ENCODE measurements around the gene ECE2.

The ECE2 gene

DNA sequence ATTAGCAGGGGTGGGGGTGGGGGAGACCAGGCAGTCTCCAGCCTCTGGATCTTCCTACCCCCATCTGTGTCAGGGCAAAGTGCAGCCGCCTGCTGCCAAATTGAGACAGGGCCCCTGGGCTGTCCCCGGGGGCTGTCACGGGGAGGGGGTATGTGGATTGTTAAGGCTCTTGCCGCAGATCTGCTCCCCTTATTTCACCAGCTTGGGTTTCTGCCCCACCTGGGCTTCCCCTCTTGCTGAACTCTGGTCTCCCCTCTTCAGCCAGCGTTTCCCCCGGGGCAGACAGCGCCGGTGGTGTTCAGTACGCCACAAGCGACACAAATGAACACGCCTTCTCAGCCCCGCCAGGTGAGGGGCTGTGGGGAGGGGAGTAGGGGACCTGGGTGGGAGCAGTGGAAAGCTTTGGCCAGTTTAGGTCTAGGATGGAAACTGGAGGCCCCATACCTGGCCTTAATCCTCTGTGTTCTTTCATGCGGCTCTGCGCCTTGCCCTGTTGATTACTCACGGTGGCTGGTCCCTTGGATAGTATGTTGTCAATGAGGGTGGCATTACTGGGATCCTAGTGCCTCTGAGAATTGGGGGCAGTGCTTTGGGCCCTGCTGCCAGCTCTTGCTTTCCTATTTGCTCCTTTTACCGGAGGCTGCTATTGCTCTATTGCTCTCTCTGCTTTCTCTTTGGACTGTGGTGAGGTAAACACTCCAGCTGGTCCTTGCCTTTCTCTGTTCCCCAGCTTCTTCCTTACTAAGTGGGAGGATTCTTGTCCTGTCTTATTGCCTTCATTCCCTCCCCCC is 40.2 kb downstream of the ECE2 start:
- peak; percentile 67 for DNase-seq

GRCh38 chr3:184316792-184317191 is 41.0 kb downstream of the ECE2 start:
- no peak for DNase-seq

- DNase-seq = no peak
These were observed 41.4 kb downstream of the ECE2 start for GRCh38 chr3:184317201-184317600.

- DNase-seq = peak; percentile 80
These were observed 44.3 kb downstream of the ECE2 start for GRCh38 chr3:184320104-184320445.

- DNase-seq = no peak
These were observed 45.8 kb downstream of the ECE2 start for GRCh38 chr3:184321666-184322065.

- no peak for DNase-seq
These were observed 47.1 kb downstream of the ECE2 start for GRCh38 chr3:184322731-184323487.

DNA sequence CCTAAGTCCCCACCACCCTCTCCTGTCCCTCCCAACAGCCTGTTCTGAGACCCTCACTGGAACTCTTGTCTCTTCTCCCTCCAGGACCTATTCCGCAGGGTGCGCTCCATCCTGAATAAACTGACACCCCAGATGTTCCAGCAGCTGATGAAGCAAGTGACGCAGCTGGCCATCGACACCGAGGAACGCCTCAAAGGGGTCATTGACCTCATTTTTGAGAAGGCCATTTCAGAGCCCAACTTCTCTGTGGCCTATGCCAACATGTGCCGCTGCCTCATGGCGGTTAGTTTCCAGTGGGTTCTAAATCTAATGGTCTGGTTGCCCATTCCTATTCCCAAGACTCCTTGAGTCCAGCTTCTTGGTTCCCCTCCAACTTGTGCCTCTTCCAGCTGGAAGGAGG is 47.9 kb downstream of the ECE2 start:
- DNase-seq = no peak

GRCh38 chr3:184325269-184325668 is 49.4 kb downstream of the ECE2 start:
- no peak for DNase-seq

GRCh38 chr3:184325715-184326369 is 50.0 kb downstream of the ECE2 start:
- DNase-seq = peak; percentile 78

DNA sequence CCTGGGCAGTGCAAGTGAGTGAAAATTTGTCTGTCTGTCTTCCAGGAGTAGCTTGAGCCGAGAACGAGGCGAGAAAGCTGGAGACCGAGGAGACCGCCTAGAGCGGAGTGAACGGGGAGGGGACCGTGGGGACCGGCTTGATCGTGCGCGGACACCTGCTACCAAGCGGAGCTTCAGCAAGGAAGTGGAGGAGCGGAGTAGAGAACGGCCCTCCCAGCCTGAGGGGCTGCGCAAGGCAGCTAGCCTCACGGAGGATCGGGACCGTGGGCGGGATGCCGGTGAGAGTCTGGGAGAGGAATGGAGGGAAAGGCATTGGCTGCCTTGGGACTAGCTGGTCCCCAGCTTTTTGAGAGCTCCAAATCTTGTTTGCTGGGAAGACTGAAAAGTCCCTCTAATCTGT is 51.3 kb downstream of the ECE2 start:
- DNase-seq = no peak

DNA sequence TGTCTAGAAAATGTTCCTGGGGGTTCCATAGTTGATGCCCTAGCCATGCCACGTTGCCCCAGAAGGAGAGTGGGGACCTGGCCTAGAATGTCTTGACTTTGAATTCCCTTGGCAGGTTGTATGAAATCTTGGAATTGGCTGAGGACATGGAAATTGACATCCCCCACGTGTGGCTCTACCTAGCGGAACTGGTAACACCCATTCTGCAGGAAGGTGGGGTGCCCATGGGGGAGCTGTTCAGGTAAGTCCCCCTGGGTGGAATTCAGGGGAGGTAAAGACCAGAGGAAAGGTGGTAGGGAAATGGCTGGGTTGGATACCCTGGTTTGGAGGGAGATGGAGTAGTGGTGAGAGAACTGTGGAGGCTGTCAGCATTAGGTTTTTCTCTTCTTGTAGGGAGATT is 52.7 kb downstream of the ECE2 start:
- no peak for DNase-seq

GRCh38 chr3:184332370-184333090 is 56.7 kb downstream of the ECE2 start:
- no peak for DNase-seq

GRCh38 chr3:184333190-184333589 is 57.4 kb downstream of the ECE2 start:
- no peak for DNase-seq

GRCh38 chr3:184333700-184334099 is 57.9 kb downstream of the ECE2 start:
- DNase-seq = no peak

- peak; percentile 79 for DNase-seq
These were observed 58.8 kb downstream of the ECE2 start for GRCh38 chr3:184334470-184335158.

GRCh38 chr3:184335291-184335660 is 59.5 kb downstream of the ECE2 start:
- no peak for DNase-seq

DNA sequence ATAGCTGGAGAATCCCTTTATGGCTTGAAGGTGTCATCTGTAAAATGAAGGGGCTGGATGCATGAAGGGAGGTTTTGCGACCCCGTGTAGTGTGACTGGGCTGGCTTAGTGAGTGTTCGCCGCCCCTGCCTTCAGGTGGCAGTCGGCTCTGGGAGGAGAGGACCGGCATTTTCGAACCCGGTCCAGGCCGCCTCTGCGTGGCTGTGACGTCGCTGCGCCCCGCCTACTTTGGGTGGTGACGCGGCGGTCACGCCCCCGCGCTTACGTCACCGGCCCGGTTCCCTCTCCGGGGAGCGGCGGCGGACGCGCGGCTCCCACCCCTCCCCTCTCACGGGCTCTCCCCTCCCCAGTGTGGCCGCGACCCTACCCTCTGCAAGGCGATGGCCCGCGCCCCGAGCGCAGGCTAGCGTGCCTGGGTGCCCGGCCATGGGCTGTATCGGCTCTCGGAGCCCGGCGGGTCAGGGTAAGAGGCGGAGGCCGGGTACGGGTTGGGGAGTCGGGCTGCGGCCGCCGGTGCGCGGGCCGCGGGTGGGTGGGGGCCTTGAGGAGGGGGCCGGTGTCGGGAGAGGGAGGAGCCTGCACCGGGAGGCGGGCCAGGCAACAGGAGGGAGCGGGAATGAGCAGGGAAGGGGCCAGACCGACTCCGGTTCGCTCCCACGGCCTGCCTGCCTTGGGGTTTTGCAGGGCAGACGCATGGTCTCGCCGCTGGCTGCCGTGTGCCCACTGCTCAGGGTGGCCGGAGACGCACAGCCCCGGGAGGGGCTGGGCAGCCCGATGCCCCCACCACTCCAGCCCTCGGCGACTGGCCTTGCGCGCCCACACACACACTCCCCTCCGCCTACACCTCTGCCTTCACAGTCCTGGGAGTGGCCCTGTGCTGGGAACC is 60.1 kb downstream of the ECE2 start:
- peak; percentile 95 for DNase-seq

GRCh38 chr3:184336547-184337398 is 61.0 kb downstream of the ECE2 start:
- DNase-seq = no peak

DNA sequence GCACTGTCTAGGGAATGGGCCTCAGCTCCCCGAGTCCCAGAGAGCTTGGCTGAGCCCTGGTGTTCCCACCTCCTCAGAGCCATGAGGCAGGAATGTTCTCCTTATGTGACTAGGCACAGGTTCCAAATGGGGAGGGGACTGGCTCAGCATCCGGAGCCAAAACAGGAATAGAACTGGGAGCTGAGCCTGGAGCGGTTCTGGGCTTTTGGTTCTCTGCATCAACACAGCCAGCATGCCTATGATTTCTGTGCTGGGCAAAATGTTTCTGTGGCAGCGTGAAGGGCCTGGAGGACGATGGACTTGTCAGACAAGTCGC is 61.5 kb downstream of the ECE2 start, which contains the start of gene FAM131A:
Gene FAM131A, plus strand, starts transcription at position 202 of the 316 bp plus-strand sequence. Its CDS starts 31 bp downstream, at position 233.
- no peak for DNase-seq

DNA sequence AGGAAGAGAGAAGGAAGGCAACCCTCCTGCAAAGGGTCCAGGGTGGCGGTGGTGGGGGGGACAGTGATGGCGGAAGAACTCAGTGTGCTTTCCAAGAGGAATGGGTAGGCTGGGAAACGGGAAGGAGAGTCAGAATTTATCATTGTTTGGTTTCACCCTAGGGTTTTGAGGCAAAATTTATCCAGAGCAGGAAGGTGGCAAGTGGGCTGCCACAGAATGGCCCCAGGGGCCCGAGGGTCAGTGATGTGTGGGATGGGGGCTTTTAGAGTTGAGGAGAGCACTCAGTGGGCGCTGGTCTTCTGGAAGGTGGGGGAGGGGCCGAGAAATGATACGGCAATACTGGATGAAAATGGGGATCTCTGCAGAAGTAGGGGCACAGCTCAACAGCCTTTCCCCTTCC is 62.2 kb downstream of the ECE2 start:
- DNase-seq = no peak

GRCh38 chr3:184338511-184338945 is 62.7 kb downstream of the ECE2 start:
- DNase-seq = peak; percentile 71
